GM20000 (cell line): ENCODE data around the gene POPDC3.

ENCODE experiments used
- DNase-seq: peaks from one replicate; pipeline ENCODE4 v3.0.0; 2012; ENCODE audit warnings: low spot score
- TF ChIP-seq, protein P1 (sequence below): IDR thresholded peaks from 2 replicates; pipeline ENCODE4 v1.5.1; 2012; ENCODE audit warnings: mild to moderate bottlenecking, control low read depth; ENCODE audit errors: extremely low read depth, missing control alignments

POPDC3 gene

GRCh38 chr6:105194106-105194505 lies 14.3 kb upstream of the POPDC3 start:
- no peak for DNase-seq
- TF ChIP-seq, protein P1, sequence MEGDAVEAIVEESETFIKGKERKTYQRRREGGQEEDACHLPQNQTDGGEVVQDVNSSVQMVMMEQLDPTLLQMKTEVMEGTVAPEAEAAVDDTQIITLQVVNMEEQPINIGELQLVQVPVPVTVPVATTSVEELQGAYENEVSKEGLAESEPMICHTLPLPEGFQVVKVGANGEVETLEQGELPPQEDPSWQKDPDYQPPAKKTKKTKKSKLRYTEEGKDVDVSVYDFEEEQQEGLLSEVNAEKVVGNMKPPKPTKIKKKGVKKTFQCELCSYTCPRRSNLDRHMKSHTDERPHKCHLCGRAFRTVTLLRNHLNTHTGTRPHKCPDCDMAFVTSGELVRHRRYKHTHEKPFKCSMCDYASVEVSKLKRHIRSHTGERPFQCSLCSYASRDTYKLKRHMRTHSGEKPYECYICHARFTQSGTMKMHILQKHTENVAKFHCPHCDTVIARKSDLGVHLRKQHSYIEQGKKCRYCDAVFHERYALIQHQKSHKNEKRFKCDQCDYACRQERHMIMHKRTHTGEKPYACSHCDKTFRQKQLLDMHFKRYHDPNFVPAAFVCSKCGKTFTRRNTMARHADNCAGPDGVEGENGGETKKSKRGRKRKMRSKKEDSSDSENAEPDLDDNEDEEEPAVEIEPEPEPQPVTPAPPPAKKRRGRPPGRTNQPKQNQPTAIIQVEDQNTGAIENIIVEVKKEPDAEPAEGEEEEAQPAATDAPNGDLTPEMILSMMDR = no peak

- TF ChIP-seq, protein P1 = no peak
- DNase-seq = no peak
These were observed 13.8 kb upstream of the POPDC3 start for GRCh38 chr6:105193647-105194046.

- no peak for DNase-seq
- TF ChIP-seq, protein P1 = no peak
These were observed 13.1 kb upstream of the POPDC3 start for GRCh38 chr6:105192707-105193465.

GRCh38 chr6:105191351-105191750 lies 11.5 kb upstream of the POPDC3 start:
- TF ChIP-seq, protein P1 = no peak
- no peak for DNase-seq

- TF ChIP-seq, protein P1 = no peak
- DNase-seq = no peak
These were observed 9.4 kb upstream of the POPDC3 start for GRCh38 chr6:105189026-105189820.

DNA sequence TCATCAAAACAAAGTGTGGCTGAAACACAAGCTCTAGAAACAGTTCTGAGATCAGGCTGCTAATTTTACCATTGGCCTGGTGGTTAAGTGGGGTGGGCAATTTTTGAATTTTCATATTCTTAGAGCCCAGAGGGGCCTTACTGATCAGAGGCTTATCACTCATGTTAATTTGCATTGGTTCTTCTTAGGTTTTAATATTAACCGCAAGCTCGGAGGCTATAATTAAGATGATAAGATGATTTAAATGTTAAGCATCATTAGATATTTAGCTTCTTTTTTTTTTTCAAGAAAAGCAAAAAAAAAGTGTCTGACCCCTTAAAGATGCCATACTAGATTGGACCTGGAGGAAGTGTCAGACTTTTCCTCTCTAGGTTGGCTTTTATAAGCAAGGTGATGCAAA lies 8.4 kb upstream of the POPDC3 start:
- TF ChIP-seq, protein P1 = no peak
- no peak for DNase-seq

DNA sequence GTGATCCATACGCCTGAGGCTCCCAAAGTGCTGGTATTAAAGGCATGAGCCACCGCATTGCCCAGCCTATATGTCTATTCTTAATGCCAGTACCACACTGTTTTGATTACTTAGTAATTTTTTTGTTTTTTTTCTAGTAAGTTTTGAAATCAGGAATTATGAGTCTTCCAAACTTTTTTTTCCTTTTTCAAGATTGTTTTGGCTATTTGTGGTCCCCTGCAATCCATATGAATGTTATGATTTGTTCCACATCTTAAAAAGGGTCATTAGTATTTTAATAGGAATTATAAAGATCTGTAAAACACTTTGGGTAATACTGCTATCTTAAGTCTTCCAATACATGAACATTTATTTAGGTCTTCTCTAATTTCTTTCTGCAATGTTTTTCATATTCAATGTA lies 6.8 kb upstream of the POPDC3 start:
- no peak for DNase-seq
- TF ChIP-seq, protein P1 = no peak
